Endothelial cell of umbilical vein (primary cell): Measurements from ENCODE around the gene TBCE.

Experiments used
- CTCF ChIP-seq, 2 donors: IDR thresholded peaks; 1 replicate in 1 of 2; 2 replicates in 1 of 2; pipeline ENCODE4 v1.5.1; 2011; ENCODE audit warnings: low read length in 2 of 2, mild to moderate bottlenecking in 2 of 2, moderate library complexity in 2 of 2, control low read depth in 1 of 2, inconsistent platforms in 1 of 2, low read depth in 1 of 2; ENCODE audit not compliant: insufficient read depth in 1 of 2; ENCODE audit errors: extremely low read depth in 1 of 2
- POLR2A ChIP-seq: IDR thresholded peaks from 2 replicates; pipeline ENCODE4 v1.6.1; 2012; ENCODE audit warnings: low read depth, mild to moderate bottlenecking, control low read depth, low read length

DNA sequence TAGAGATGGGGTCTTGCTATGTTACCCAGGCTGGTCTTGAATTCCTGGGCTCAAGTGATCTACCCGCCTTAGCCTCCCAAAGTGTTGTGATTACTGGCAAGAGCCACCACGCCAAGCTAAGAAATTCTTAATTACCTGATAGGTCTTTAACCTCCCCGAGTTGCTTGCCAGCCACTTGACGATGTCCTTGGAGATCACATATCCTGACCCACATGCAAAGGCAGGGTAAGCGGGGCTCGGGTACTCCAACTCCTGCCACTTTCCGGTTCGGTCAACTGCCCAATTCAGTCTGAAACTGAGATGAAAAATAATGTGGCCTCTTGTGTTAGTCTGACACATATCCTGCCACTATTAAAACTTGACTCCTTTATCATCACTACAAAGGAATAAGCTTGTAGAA, 86.8 kb downstream of the TBCE start:
- no peak for TF ChIP-seq CTCF (IDR thresholded peaks at IDR 0.05; ENCODE audit: extremely low read depth in 1 of 2, insufficient read depth in 1 of 2, low read depth in 1 of 2, low read length in 2 of 2)
- TF ChIP-seq POLR2A, result no peak
